GM06990 (cell line): ENCODE results near the gene ERCC6.

Source experiments
- DNase-seq: peaks from one replicate; pipeline ENCODE4 v3.0.0-alpha.2; 2011; ENCODE audit not compliant: insufficient read length; ENCODE audit errors: extremely low read depth
- H3K27me3 ChIP-seq: replicated peaks from 2 replicates; pipeline ENCODE4 v1.6.0; 2011; ENCODE audit warnings: low read length; ENCODE audit not compliant: control insufficient read depth, insufficient read depth
- H3K36me3 ChIP-seq: 2 replicates; pipeline ENCODE4 v1.5.1; 2011; ENCODE audit warnings: low read length; ENCODE audit not compliant: control insufficient read depth, insufficient read depth
- H3K4me3 ChIP-seq: replicated peaks from 2 replicates; pipeline ENCODE4 v1.5.1; 2011; ENCODE audit warnings: low read depth, mild to moderate bottlenecking, control low read depth, low read length
- TF ChIP-seq, protein P1 (sequence below): IDR thresholded peaks from 2 replicates; pipeline ENCODE4 v1.5.1; 2011; ENCODE audit warnings: low read length, control low read depth, mild to moderate bottlenecking, inconsistent platforms; ENCODE audit not compliant: insufficient read depth, poor library complexity, severe bottlenecking

The ERCC6 gene

DNA sequence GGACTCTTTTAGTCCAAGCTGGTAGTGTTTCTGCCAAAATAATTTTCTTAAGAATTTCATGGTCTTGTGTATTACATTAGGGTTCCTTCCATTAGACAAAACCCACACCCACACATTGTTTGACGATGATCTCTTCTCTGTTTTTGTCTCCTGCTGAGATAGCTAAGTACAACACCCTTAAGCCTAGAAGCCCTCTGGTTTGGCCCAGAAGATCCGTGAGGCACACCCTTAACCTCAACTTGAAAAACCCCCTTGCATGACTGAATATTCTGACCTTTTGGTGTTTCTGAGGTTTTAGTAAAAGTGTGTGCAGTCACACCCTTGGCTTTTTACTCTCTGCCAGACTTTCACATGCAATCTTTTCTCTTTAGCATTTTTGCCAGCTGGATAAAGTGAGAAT is 29.3 kb upstream of the ERCC6 start:
- no peaks in the 10 kb centered on the region for H3K27me3 ChIP-seq
- TF ChIP-seq, protein P1, sequence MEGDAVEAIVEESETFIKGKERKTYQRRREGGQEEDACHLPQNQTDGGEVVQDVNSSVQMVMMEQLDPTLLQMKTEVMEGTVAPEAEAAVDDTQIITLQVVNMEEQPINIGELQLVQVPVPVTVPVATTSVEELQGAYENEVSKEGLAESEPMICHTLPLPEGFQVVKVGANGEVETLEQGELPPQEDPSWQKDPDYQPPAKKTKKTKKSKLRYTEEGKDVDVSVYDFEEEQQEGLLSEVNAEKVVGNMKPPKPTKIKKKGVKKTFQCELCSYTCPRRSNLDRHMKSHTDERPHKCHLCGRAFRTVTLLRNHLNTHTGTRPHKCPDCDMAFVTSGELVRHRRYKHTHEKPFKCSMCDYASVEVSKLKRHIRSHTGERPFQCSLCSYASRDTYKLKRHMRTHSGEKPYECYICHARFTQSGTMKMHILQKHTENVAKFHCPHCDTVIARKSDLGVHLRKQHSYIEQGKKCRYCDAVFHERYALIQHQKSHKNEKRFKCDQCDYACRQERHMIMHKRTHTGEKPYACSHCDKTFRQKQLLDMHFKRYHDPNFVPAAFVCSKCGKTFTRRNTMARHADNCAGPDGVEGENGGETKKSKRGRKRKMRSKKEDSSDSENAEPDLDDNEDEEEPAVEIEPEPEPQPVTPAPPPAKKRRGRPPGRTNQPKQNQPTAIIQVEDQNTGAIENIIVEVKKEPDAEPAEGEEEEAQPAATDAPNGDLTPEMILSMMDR, result no peak
- peak; percentile 67 for DNase-seq
- H3K4me3 ChIP-seq, result no peak overlapping the region
- H3K36me3 ChIP-seq, result no peaks in the 10 kb centered on the region

- no peaks in the 10 kb centered on the region for H3K27me3 ChIP-seq
- no peak overlapping the region for H3K4me3 ChIP-seq
- no peak for DNase-seq
- no peaks in the 10 kb centered on the region for H3K36me3 ChIP-seq
- TF ChIP-seq, protein P1, result no peak
Measured at GRCh38 chr10:49567810-49568209, 28.9 kb upstream of the ERCC6 start.

DNA sequence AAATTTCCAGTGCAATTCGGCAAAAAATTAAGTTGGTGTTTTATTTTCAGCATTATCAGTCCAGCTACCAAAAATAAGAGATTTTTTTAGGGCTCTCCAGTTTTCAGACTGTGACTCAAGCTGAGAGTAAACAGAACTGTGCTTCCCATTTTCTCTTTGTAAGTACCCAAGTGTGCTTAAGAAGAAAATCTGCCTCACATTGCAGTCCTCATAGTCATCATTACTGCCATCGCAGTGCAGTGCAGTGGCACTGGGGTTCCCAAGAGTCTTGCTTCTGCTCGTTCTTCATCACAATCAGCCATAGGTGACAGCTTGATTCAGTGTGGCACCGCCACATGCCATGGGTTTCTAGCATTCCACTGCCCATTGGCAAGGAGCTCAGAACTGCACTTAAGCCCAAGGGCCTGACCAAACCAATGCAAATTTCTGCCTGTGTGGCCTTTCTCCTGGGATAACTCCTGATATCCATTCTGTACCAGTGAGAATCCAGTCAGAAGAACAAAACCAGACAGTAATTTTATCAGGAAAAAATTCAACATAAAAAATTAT is 25.6 kb upstream of the ERCC6 start:
- H3K4me3 ChIP-seq, result no peak overlapping the region
- TF ChIP-seq, protein P1, result no peak
- no peaks in the 10 kb centered on the region for H3K36me3 ChIP-seq
- H3K27me3 ChIP-seq, result no peaks in the 10 kb centered on the region
- DNase-seq, result no peak

GRCh38 chr10:49562893-49563292 is 24.0 kb upstream of the ERCC6 start:
- DNase-seq, result no peak
- Histone ChIP-seq H3K4me3 (no peak overlapping the region), H3K27me3 (no peaks in the 10 kb centered on the region), H3K36me3 (no peaks in the 10 kb centered on the region)
- TF ChIP-seq, protein P1, result no peak

DNA sequence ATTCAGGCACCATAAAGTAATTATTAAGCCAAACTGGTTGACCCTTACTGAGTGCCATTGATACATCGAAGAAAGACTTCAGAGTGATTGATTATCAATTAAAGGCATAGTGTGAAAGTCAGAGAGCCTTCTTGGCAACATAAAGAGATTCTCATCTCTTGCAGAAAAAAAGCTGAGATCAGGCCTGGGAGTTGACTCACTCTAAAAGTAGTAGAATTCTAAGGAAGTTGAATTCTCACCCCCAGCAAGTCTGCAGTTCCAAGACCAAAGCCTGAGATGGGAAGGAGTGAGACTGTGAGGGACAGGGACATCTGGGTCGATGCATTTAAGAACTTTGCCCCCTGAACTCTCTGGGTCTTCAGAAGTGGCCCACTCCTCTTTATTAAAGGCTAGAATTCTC is 21.6 kb upstream of the ERCC6 start:
- no peak for DNase-seq
- H3K27me3 ChIP-seq, result no peaks in the 10 kb centered on the region
- no peak overlapping the region for H3K4me3 ChIP-seq
- TF ChIP-seq, protein P1, result no peak
- no peaks in the 10 kb centered on the region for H3K36me3 ChIP-seq

DNA sequence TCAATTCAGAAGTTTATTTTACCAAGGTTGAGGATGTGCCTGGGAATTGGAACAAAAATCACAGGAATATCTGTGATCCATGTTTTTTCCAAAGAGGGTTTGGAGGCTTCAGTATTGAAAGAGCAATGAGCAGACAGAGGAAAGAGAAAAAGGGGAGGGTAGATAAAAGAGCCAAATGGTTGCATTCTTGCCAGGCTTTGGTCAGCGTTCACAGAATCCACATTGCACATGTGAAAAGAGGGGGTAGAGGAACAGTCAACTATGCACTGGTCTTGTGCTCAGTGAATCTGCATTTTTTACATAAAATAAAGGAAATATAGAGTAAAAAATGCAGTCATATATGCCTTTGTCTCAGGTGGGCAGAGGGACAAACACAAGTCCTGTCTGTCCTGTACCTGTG is 20.6 kb upstream of the ERCC6 start:
- H3K36me3 ChIP-seq, result no peaks in the 10 kb centered on the region
- no peak overlapping the region for H3K4me3 ChIP-seq
- DNase-seq, result no peak
- TF ChIP-seq, protein P1, result no peak
- no peaks in the 10 kb centered on the region for H3K27me3 ChIP-seq
